AG04450 (cell line): ENCODE measurements around the gene ANO4. TPM values are rescaled to one million over a fixed set of nuclear protein-coding genes. Genes with fewer than 3 reads are reported as not detected.

ENCODE experiments used
- CTCF ChIA-PET: fragments of 300-600, 350-600 bp; formaldehyde crosslinking; extraction: SDS; loops from one replicate; lab custom pipeline; 2022; ENCODE audit warnings: antibody characterized with exemption, inconsistent platforms; lab: Charles Lee
- POLR2A ChIA-PET: fragments of 350-600 bp; formaldehyde crosslinking; extraction: SDS; loops from one replicate; lab custom pipeline; 2021; ENCODE audit warnings: antibody characterized with exemption, inconsistent platforms; lab: Yijun Ruan, JAX
- DNase-seq: peaks from one replicate; pipeline ENCODE4 v3.0.0-alpha.2; 2011; ENCODE audit warnings: low read depth, low spot score
- H3K27ac ChIP-seq: one replicate; pipeline ENCODE4 v1.5.1; 2012; ENCODE audit warnings: low read depth, low read length, control low read depth
- H3K27me3 ChIP-seq: one replicate; pipeline ENCODE4 v1.6.0; 2012; ENCODE audit warnings: low read length; ENCODE audit not compliant: control insufficient read depth, insufficient read depth
- H3K4me3 ChIP-seq: 2 replicates; pipeline ENCODE4 v1.5.1; 2011; ENCODE audit warnings: mild to moderate bottlenecking, low read depth, low read length, control low read depth
- H3K9me3 ChIP-seq: 2 replicates; pipeline ENCODE4 v1.5.1; 2012; ENCODE audit warnings: low read length; ENCODE audit not compliant: control insufficient read depth, insufficient read depth
- polyA plus RNA-seq: library from polyadenylated mRNA; depleted of rRNA; stranded (reverse); fragments of >200 nt; gene quantifications from 2 replicates; pipeline ENCODE4 v1.2.3, GENCODE V29; 2011
- TF ChIP-seq, protein P1 (sequence below): IDR thresholded peaks from 2 replicates; pipeline ENCODE4 v1.5.1; 2011; ENCODE audit warnings: low read depth, low read length, control low read depth, inconsistent platforms

Gene ANO4
- polyA plus RNA-seq, 1 experiment, result 7.5 TPM

DNA sequence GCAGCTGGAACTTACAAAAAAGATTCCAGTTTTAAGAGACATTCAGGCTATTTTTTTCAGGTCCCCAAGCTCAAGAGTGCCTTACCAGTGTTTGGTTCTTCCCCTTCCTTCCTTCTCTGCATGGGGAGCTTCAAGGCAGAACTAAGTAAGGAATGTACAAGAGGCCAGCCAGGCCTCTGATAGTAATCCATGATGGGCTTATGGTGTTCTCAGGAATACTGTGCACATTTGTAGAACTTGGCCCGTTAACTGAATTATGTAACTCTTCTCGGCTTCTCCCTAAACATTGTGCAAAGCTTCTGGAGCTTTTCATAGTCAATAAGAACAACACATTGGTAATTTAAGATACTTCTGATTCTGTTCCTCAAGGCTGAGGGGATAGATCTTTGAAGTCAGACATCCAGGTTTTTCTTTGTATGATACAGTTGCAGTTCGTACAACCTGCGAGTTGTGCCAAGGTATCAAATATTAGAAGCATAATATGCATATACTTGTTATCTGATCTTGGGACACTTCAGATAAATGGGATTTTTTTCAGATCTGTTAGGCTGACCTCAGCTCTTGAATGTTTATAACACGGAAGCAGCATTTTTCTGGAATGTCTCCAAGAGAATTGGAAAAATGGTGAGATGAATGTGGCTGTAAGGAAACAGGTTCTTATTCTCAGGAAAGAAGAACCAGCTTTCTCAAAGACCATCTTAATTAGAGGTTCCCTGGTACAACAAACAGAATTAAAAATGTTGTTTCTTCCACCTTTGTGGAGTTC, 148.6 kb downstream of the ANO4 start:
- POLR2A ChIA-PET, result no interaction called here
- TF ChIP-seq, protein P1, sequence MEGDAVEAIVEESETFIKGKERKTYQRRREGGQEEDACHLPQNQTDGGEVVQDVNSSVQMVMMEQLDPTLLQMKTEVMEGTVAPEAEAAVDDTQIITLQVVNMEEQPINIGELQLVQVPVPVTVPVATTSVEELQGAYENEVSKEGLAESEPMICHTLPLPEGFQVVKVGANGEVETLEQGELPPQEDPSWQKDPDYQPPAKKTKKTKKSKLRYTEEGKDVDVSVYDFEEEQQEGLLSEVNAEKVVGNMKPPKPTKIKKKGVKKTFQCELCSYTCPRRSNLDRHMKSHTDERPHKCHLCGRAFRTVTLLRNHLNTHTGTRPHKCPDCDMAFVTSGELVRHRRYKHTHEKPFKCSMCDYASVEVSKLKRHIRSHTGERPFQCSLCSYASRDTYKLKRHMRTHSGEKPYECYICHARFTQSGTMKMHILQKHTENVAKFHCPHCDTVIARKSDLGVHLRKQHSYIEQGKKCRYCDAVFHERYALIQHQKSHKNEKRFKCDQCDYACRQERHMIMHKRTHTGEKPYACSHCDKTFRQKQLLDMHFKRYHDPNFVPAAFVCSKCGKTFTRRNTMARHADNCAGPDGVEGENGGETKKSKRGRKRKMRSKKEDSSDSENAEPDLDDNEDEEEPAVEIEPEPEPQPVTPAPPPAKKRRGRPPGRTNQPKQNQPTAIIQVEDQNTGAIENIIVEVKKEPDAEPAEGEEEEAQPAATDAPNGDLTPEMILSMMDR, result no peak
- Histone ChIP-seq H3K27me3 (no peaks in the 10 kb centered on the region), H3K4me3 (no peak overlapping the region), H3K9me3 (no peaks in the 10 kb centered on the region), H3K27ac (no peak overlapping the region)
- no peak for DNase-seq
- CTCF ChIA-PET, result no interaction called here

DNA sequence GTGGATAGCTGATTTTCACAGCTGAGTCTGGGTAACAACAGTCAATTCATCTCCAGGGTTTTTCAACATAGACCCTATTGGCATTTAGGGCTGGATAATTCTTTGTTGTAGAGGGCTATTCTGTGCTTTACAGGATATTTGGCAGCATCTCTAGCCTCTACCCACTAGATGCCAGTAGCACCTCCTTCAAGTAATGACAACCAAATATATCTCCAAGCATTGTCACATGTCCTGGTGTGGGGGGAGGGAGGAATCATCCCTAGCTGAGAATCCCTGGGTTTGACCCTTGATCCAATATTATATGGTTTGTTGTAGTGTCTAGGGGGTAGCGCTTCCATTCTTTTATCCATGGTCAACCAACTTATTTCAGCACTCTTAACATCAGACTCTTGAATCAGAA, 157.2 kb downstream of the ANO4 start:
- Histone ChIP-seq H3K9me3 (no peaks in the 10 kb centered on the region), H3K27me3 (no peaks in the 10 kb centered on the region), H3K27ac (no peak overlapping the region), H3K4me3 (no peak overlapping the region)
- TF ChIP-seq, protein P1, result no peak
- no peak for DNase-seq
- POLR2A ChIA-PET, result no interaction called here
- CTCF ChIA-PET, result no interaction called here

DNA sequence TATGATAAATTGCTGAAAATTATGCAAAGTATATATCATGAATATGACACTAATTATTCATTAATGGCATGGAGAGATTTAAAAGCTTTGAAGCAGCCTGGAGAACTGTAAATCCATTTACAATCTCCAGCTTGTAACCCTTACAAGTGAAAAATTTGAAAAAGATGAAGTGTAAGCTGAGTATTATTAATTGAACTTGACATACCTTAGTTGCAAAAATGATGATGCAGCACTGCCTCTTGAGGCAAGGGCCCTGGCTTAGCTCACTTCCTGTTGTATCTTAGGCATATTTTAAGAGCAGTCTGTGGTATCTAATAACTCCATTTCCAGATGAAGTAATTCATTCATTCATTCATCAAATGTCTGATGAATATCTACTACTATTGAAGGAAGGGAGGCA, 158.6 kb downstream of the ANO4 start:
- Histone ChIP-seq H3K27me3 (no peaks in the 10 kb centered on the region), H3K27ac (no peak overlapping the region), H3K4me3 (no peak overlapping the region), H3K9me3 (no peaks in the 10 kb centered on the region)
- TF ChIP-seq, protein P1, result no peak
- ChIA-PET POLR2A (no interaction called here), CTCF (no interaction called here)
- DNase-seq, result no peak

DNA sequence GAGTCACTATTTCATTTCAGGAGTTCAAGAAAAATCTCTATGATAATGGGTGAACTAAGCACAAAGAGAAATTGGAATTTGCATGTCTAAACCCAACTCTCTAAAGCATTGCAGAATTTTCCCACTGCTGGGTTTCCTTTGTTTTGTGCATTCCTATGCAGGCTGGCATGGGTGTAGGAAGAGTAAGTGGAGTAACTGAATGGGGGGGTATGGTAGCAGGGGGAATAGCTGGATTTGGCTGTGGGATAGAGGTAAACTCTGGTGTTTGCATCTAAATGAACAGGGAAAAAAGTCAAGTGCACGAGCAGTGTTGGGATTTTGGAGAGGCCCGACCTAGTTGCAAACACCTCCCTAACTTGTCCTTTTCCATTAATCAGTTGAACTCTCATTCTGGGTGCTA, 159.1 kb downstream of the ANO4 start:
- POLR2A ChIA-PET, result no interaction called here
- H3K27ac ChIP-seq, result no peak overlapping the region
- H3K27me3 ChIP-seq, result no peaks in the 10 kb centered on the region
- TF ChIP-seq, protein P1, result no peak
- CTCF ChIA-PET, result no interaction called here
- DNase-seq, result no peak
- H3K4me3 ChIP-seq, result no peak overlapping the region
- H3K9me3 ChIP-seq, result no peaks in the 10 kb centered on the region

DNA sequence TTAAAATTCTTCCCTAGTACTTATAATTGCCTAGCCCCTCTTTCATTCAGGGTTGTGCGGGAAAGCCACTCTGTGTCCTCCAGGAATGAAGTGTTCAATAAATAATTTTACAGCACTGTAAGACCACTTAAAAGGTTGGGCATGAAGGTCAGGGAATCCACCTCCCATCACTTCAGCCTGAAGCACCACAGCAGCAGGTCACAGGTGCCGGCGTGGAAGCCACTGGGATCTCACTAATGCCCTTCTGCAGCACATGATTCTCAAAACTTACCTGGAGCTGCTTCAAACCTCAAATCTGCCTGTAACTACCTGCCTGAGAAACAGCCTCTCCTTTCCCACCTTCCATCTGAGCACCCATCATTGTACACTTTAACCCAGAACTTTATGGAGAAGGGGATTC, 159.5 kb downstream of the ANO4 start:
- TF ChIP-seq, protein P1, result no peak
- H3K9me3 ChIP-seq, result no peaks in the 10 kb centered on the region
- DNase-seq, result no peak
- no peak overlapping the region for H3K27ac ChIP-seq
- ChIA-PET CTCF (no interaction called here), POLR2A (no interaction called here)
- no peak overlapping the region for H3K4me3 ChIP-seq
- H3K27me3 ChIP-seq, result no peaks in the 10 kb centered on the region
